Breast epithelium (tissue), 3 donors: Measurements from ENCODE around the gene CRNN.

Experiments
- POLR2A ChIP-seq: fragments of 450-650 bp; IDR thresholded peaks from one replicate; pipeline ENCODE4 v1.6.1; 2016; ENCODE audit warnings: antibody characterized with exemption, mild to moderate bottlenecking, moderate library complexity
- POLR2AphosphoS5 ChIP-seq, 3 donors: sonication (generic); formaldehyde crosslinking; IDR thresholded peaks; one replicate each; pipeline ENCODE4 v1.6.1; 2017; ENCODE audit warnings: antibody characterized with exemption in 3 of 3
- TF ChIP-seq, protein P1 (sequence below), 3 donors: fragments of 450-650 bp; IDR thresholded peaks; one replicate each; pipeline ENCODE4 v1.5.1; 2016 to 2017; ENCODE audit warnings: antibody characterized with exemption in 3 of 3, mild to moderate bottlenecking in 3 of 3, moderate library complexity in 3 of 3

DNA sequence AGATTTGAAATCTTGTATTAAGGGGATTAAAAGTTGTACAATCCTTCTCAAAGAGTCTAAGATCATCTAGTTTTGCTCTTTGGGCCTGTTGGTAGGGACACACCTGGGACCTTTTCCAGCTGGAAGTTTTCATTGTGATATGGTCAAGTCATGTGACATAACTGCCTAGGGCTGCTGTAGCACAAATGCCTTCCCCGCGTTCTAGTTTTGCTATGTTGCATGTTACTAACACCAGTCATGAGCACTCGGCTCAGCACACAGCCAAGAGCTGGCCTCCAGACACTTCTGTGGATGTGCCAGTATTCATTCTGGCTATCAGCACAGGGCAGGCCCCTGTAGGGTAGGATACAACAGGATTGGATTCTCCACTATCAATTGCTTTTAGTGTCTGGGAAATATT is 39.6 kb downstream of the CRNN start:
- TF ChIP-seq, protein P1, sequence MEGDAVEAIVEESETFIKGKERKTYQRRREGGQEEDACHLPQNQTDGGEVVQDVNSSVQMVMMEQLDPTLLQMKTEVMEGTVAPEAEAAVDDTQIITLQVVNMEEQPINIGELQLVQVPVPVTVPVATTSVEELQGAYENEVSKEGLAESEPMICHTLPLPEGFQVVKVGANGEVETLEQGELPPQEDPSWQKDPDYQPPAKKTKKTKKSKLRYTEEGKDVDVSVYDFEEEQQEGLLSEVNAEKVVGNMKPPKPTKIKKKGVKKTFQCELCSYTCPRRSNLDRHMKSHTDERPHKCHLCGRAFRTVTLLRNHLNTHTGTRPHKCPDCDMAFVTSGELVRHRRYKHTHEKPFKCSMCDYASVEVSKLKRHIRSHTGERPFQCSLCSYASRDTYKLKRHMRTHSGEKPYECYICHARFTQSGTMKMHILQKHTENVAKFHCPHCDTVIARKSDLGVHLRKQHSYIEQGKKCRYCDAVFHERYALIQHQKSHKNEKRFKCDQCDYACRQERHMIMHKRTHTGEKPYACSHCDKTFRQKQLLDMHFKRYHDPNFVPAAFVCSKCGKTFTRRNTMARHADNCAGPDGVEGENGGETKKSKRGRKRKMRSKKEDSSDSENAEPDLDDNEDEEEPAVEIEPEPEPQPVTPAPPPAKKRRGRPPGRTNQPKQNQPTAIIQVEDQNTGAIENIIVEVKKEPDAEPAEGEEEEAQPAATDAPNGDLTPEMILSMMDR (IDR thresholded peaks at IDR 0.05), result no peak
- TF ChIP-seq POLR2A (no peak), POLR2AphosphoS5 (IDR thresholded peaks at IDR 0.05) (no peak)
